HCT116 (cell line): ENCODE data around the gene ITPR1. TPM values are rescaled to one million over a fixed set of nuclear protein-coding genes. Genes with fewer than 3 reads are reported as not detected.

ENCODE experiments used
- ATAC-seq: fragments of 200-7000 bp; cut with Tn5 transposase; 2 replicates; pipeline ENCODE4 v1.9.1; 2020; ENCODE audit warnings: mild to moderate bottlenecking, moderate library complexity
- BruUV-seq: library from RNA; stranded (reverse); fragments of 400-500 nt; replicated peaks from 2 replicates; lab custom pipeline; 2021; lab: Mats Ljungman, UMichigan
- CTCF ChIA-PET: fragments of 300-600 bp; sonication (Branson Sonifier 250); formaldehyde crosslinking; loops from one replicate; lab custom pipeline; 2021; ENCODE audit warnings: antibody characterized with exemption; lab: Charles Lee
- POLR2A ChIA-PET: fragments of 300-600, 350-600 bp; sonication (Branson Sonifier 250); formaldehyde crosslinking; loops from one replicate; lab custom pipeline; 2021; ENCODE audit warnings: antibody characterized with exemption; lab: Charles Lee
- RAD21 ChIA-PET, 2 experiments: fragments of 300-600 bp; sonication (Branson Sonifier 250); formaldehyde crosslinking; loops; one replicate each; lab custom pipeline; 2023; ENCODE audit warnings: low total read pairs in 2 of 2; ENCODE audit not compliant: uncharacterized antibody in 2 of 2, unreplicated experiment in 2 of 2, low non-redundant PET in 1 of 2; lab: Charles Lee
- DNase-seq: peaks from one replicate; pipeline ENCODE4 v3.0.0-alpha.2; 2010; ENCODE audit warnings: low read depth, low spot score
- H2AFZ ChIP-seq: fragments of 200-600 bp; shearing (Covaris generic), sonication (generic); 2 replicates; pipeline ENCODE4 v1.6.1; 2017; ENCODE audit warnings: low read depth, mixed run types, mixed read lengths, antibody characterized with exemption, low read length; ENCODE audit not compliant: poor library complexity, severe bottlenecking
- H3K27ac ChIP-seq: 2 replicates; pipeline ENCODE4 v1.5.1; 2012; ENCODE audit warnings: low read depth, low read length
- H3K27me3 ChIP-seq: fragments of 200-600 bp; sonication (generic); 2 replicates; pipeline ENCODE4 v1.6.1; 2016; ENCODE audit warnings: mixed run types, low read length, mixed read lengths; ENCODE audit not compliant: insufficient read depth
- H3K36me3 ChIP-seq, 2 experiments: fragments of 200-500 bp in 1 of 2; fragments of 200-600 bp in 1 of 2; sonication (Bioruptor generic) in 1 of 2; sonication (generic) in 1 of 2; 2 replicates each; pipeline versions ENCODE4 v1.5.1 to v1.6.1; 2014 to 2016; ENCODE audit warnings: low read length in 2 of 2, inconsistent platforms in 1 of 2, mixed read lengths in 1 of 2, mixed run types in 1 of 2; ENCODE audit not compliant: insufficient read depth in 2 of 2, control insufficient read depth in 1 of 2
- H3K4me1 ChIP-seq, 2 experiments: fragments of 200-600 bp in 1 of 2; sonication (generic) in 1 of 2; 2 replicates each; pipeline versions ENCODE4 v1.5.1 to v1.6.1; 2012 to 2017; ENCODE audit warnings: low read length in 2 of 2, inconsistent platforms in 1 of 2, mild to moderate bottlenecking in 1 of 2, mixed read lengths in 1 of 2, mixed run types in 1 of 2, moderate library complexity in 1 of 2; ENCODE audit not compliant: insufficient read depth in 2 of 2, control insufficient read depth in 1 of 2
- H3K4me2 ChIP-seq: fragments of 200-600 bp; sonication (generic); 2 replicates; pipeline ENCODE4 v1.6.1; 2017; ENCODE audit warnings: mixed run types, low read length, mixed read lengths
- H3K4me3 ChIP-seq, 2 experiments: fragments of 200-600 bp in 1 of 2; sonication (generic) in 1 of 2; replicated peaks in 1 of 2; 2 replicates each; pipeline ENCODE4 v1.5.1; 2011 to 2016; ENCODE audit warnings: low read length in 2 of 2, control low read depth in 1 of 2, low read depth in 1 of 2, mild to moderate bottlenecking in 1 of 2, mixed read lengths in 1 of 2, mixed run types in 1 of 2
- H3K79me2 ChIP-seq: fragments of 200-600 bp; sonication (generic); 2 replicates; pipeline ENCODE4 v1.6.1; 2017; ENCODE audit warnings: mild to moderate bottlenecking, mixed run types, low read length, moderate library complexity, mixed read lengths; ENCODE audit not compliant: insufficient read depth
- H3K9ac ChIP-seq: fragments of 200-600 bp; sonication (generic); 2 replicates; pipeline ENCODE4 v1.6.1; 2016; ENCODE audit warnings: low read length, mixed read lengths
- H3K9me2 ChIP-seq: fragments of 200-600 bp; sonication (generic), shearing (Covaris generic); 2 replicates; pipeline ENCODE4 v1.6.1; 2017; ENCODE audit warnings: mixed run types, mild to moderate bottlenecking, moderate library complexity; ENCODE audit not compliant: insufficient read depth
- H3K9me3 ChIP-seq, 2 experiments: fragments of 200-500 bp in 1 of 2; fragments of 200-600 bp in 1 of 2; sonication (Bioruptor generic) in 1 of 2; sonication (generic) in 1 of 2; 2 replicates each; pipeline ENCODE4 v1.6.1; 2014 to 2017; ENCODE audit warnings: low read length in 2 of 2, mixed read lengths in 2 of 2, inconsistent platforms in 1 of 2, low read depth in 1 of 2, mild to moderate bottlenecking in 1 of 2, mixed run types in 1 of 2, moderate library complexity in 1 of 2; ENCODE audit not compliant: control insufficient read depth in 1 of 2, insufficient read depth in 1 of 2
- H4K20me1 ChIP-seq: fragments of 200-600 bp; sonication (generic), shearing (Covaris generic); 2 replicates; pipeline ENCODE4 v1.6.1; 2017; ENCODE audit warnings: mixed run types, mild to moderate bottlenecking, moderate library complexity; ENCODE audit not compliant: insufficient read depth
- CBX3 ChIP-seq: IDR thresholded peaks from 2 replicates; pipeline ENCODE4 v1.6.1; 2012; ENCODE audit warnings: low read depth
- CEBPB ChIP-seq: IDR thresholded peaks from 2 replicates; pipeline ENCODE4 v1.6.1; 2012; ENCODE audit warnings: low read depth
- CTCF ChIP-seq, 3 experiments: fragments of 200-600 bp in 1 of 3; sonication (generic) in 1 of 3; IDR thresholded peaks in 2 of 3; conservative IDR thresholded peaks in 1 of 3; 2 replicates each; pipeline ENCODE4 v1.5.1; 2012 to 2017; ENCODE audit warnings: low read depth in 2 of 3, low read length in 2 of 3, antibody characterized with exemption in 1 of 3, borderline replicate concordance in 1 of 3, control low read depth in 1 of 3, mild to moderate bottlenecking in 1 of 3, mixed read lengths in 1 of 3, mixed run types in 1 of 3, moderate library complexity in 1 of 3; ENCODE audit not compliant: insufficient read depth in 1 of 3
- EGR1 ChIP-seq: IDR thresholded peaks from 2 replicates; pipeline ENCODE4 v1.6.1; 2012; ENCODE audit warnings: low read depth
- JUND ChIP-seq: IDR thresholded peaks from 2 replicates; pipeline ENCODE4 v1.6.1; 2012
- POLR2AphosphoS5 ChIP-seq: IDR thresholded peaks from 2 replicates; pipeline ENCODE4 v1.6.1; 2011; ENCODE audit warnings: mild to moderate bottlenecking, low read depth, low read length, moderate library complexity
- RAD21 ChIP-seq: IDR thresholded peaks from 2 replicates; pipeline ENCODE4 v1.6.1; 2012; ENCODE audit warnings: low read depth, mild to moderate bottlenecking
- REST ChIP-seq: IDR thresholded peaks from 2 replicates; pipeline ENCODE4 v1.6.1; 2012; ENCODE audit warnings: low read depth
- SP1 ChIP-seq: IDR thresholded peaks from 2 replicates; pipeline ENCODE4 v1.6.1; 2012; ENCODE audit warnings: low read depth
- SRF ChIP-seq: IDR thresholded peaks from 2 replicates; pipeline ENCODE4 v1.6.1; 2012; ENCODE audit warnings: low read depth
- TCF7L2 ChIP-seq: IDR thresholded peaks from 2 replicates; pipeline ENCODE4 v1.7.0; 2011; ENCODE audit warnings: borderline replicate concordance, inconsistent platforms; ENCODE audit not compliant: insufficient read depth, insufficient read length; ENCODE audit errors: extremely low read depth
- YY1 ChIP-seq: IDR thresholded peaks from 2 replicates; pipeline ENCODE4 v1.6.1; 2011; ENCODE audit warnings: low read length, low read depth, moderate library complexity, mild to moderate bottlenecking; ENCODE audit not compliant: insufficient replicate concordance; ENCODE audit errors: extremely low read depth
- ZBTB33 ChIP-seq: IDR thresholded peaks from 2 replicates; pipeline ENCODE4 v1.6.1; 2011; ENCODE audit warnings: mild to moderate bottlenecking, low read length, moderate library complexity; ENCODE audit not compliant: insufficient replicate concordance; ENCODE audit errors: extremely low read depth
- ZFX ChIP-seq: fragments of 450-650 bp; IDR thresholded peaks from 2 replicates; pipeline ENCODE4 v1.6.1; 2017
- ZNF274 ChIP-seq: fragments of 200-500 bp; sonication (Bioruptor generic); IDR thresholded peaks from 2 replicates; pipeline ENCODE4 v1.6.1; 2014; ENCODE audit warnings: mild to moderate bottlenecking, low read depth, low read length, inconsistent platforms
- intact Hi-C: fragments of 100-400 bp; cut with micrococcal nuclease; formaldehyde crosslinking; loops from 2 replicates; pipeline ENCODE4 v1.10.0; 2022
- total RNA-seq: library from RNA; stranded (reverse); gene quantifications from one replicate; pipeline ENCODE4 v1.2.1, GENCODE V29; 2021; ENCODE audit not compliant: unreplicated experiment

ITPR1 gene
- total RNA-seq, 1 experiment from 2014 or later = 9.2 TPM

GRCh38 chr3:4637265-4637664 is 144.1 kb downstream of the ITPR1 start:
- TF ChIP-seq TCF7L2 = no peak
- no peak for TF ChIP-seq RAD21
- TF ChIP-seq POLR2AphosphoS5 = no peak
- no peak for TF ChIP-seq EGR1
- TF ChIP-seq SP1 = no peak
- no peak for TF ChIP-seq YY1
- no peak for TF ChIP-seq REST
- TF ChIP-seq CBX3 = no peak
- TF ChIP-seq CTCF (IDR thresholded peaks at IDR 0.05 in 2 of 3, conservative IDR thresholded peaks at IDR 0.05 in 1 of 3; ENCODE audit: borderline replicate concordance in 1 of 3, insufficient read depth in 1 of 3, low read depth in 2 of 3, low read length in 2 of 3) = no peak
- TF ChIP-seq ZNF274 = no peak
- TF ChIP-seq CEBPB = no peak
- TF ChIP-seq JUND = no peak
- no peak for TF ChIP-seq ZFX
- no peak for TF ChIP-seq ZBTB33
- TF ChIP-seq SRF = no peak
- POLR2A ChIA-PET = no interaction called here
- CTCF ChIA-PET = no interaction called here

More at GRCh38 chr3:4637265-4637664, 144.1 kb downstream of the ITPR1 start:
- H3K4me2 ChIP-seq = no peak overlapping the region
- H3K36me3 ChIP-seq = no peaks in the 10 kb centered on the region
- intact Hi-C loops = no loop called here
- no peaks in the 10 kb centered on the region for H4K20me1 ChIP-seq
- no peaks in the 10 kb centered on the region for H3K4me1 ChIP-seq
- ATAC-seq (no peak), DNase-seq (no peak)
- H3K27me3 ChIP-seq = peaks cover 17% of the 10 kb centered on the region; the same call in 1 of the 2 replicates
- H3K4me3 ChIP-seq = no peak overlapping the region
- no peak overlapping the region for H3K27ac ChIP-seq
- BruUV-seq = no TSS peak
- H3K9ac ChIP-seq = no peak overlapping the region
- H3K9me3 ChIP-seq = no peaks in the 10 kb centered on the region
- H3K79me2 ChIP-seq = no peaks in the 10 kb centered on the region
- no peak overlapping the region for H2AFZ ChIP-seq
- RAD21 ChIA-PET = no interaction called here
- H3K9me2 ChIP-seq = no peaks in the 10 kb centered on the region
